Adipocyte (in vitro differentiated cells): ENCODE data around the gene LCN6.
A peak's percentile ranks its signal among the peaks of the same experiment; 100 is the strongest.
"Not testable (repeated sequence)": the region's sequence is repeated elsewhere in the genome, so short reads cannot be mapped to it uniquely, and the experiment has no call there.

Experiments used
- DNase-seq: peaks from one replicate; pipeline ENCODE4 v3.0.0-alpha.2; 2015; ENCODE audit warnings: low read depth
- H3K27me3 ChIP-seq: replicated peaks from 2 replicates; pipeline ENCODE4 v1.7.0; 2013; ENCODE audit warnings: mild to moderate bottlenecking, low read length, moderate library complexity; ENCODE audit not compliant: control insufficient read depth, insufficient read depth
- H3K36me3 ChIP-seq: 2 replicates; pipeline ENCODE4 v1.7.0; 2013; ENCODE audit warnings: low read length, mild to moderate bottlenecking, moderate library complexity; ENCODE audit not compliant: control insufficient read depth, insufficient read depth, severe bottlenecking
- H3K4me1 ChIP-seq: 2 replicates; pipeline ENCODE4 v1.7.0; 2013; ENCODE audit warnings: mild to moderate bottlenecking, low read length, moderate library complexity; ENCODE audit not compliant: control insufficient read depth, insufficient read depth
- H3K4me3 ChIP-seq: 2 replicates; pipeline ENCODE4 v1.7.0; 2013; ENCODE audit warnings: mild to moderate bottlenecking, low read length, moderate library complexity
- H3K9ac ChIP-seq: 2 replicates; pipeline ENCODE4 v1.7.0; 2013; ENCODE audit warnings: mild to moderate bottlenecking, low read length, moderate library complexity
- H3K9me3 ChIP-seq: 2 replicates; pipeline ENCODE4 v1.7.0; 2013; ENCODE audit warnings: mild to moderate bottlenecking, low read length, moderate library complexity; ENCODE audit not compliant: control insufficient read depth

The LCN6 gene, protein sequence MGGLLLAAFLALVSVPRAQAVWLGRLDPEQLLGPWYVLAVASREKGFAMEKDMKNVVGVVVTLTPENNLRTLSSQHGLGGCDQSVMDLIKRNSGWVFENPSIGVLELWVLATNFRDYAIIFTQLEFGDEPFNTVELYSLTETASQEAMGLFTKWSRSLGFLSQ

DNA sequence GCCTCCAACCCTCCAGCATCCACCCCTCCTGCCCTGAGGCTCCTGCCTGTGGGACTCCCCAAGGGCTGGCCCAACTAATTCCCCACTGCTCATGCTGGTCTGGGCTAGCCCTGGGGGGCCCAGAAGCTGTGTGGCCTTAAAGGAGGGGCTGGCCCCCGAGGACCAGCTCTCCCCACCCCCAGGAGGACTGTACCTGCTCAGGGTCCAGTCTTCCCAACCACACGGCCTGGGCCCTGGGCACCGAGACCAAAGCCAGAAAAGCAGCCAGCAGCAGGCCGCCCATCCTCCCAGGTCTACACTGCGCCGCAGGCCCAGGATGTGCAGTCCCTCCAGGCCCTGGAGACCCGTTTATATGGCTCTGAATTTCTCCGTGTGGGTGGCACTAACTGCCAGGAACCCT is at the start of gene LCN6:
Gene LCN6 (minus strand): TSS at position 325 of the 400 bp plus-strand sequence. CDS start 42 bp downstream, at position 283.
- no peak within 1 kb of the TSS for H3K4me3 ChIP-seq
- DNase-seq, result no peak
- H3K9ac ChIP-seq, result no peak within 1 kb of the TSS
- no peaks in the 10 kb centered on the region for H3K36me3 ChIP-seq
- H3K27me3 ChIP-seq, result peaks cover 9% of the 10 kb centered on the region
- peaks cover 20% of the 10 kb centered on the region for H3K9me3 ChIP-seq
- no peaks in the 10 kb centered on the region for H3K4me1 ChIP-seq

DNA sequence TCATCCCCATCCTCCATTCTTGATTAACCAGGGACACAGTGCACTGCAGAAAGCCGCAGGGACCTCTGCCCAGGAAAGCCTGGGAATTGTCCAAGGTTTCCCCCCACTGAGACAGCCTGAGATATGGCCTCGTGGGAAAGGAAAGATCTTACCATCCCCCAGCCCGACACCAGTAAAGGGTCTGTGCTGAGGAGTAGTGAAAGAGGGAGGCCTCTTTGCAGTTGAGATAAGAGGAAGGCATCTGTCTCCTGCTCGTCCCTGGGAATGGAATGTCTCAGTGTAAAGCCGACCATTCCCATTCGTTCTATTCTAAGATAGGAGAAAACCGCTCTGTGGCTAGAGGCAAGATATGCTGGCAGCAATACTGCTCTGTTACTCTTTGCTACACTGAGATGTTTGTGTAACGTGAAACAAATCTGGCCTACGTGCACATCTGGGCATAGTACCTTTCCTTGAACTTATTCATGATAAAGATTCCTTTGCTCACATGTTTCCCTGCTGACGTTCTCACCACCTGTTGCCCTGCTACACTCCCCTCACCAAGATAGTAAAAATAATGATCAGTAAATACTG is 48.5 kb upstream of the LCN6 start:
- not testable (repeated sequence) for H3K36me3 ChIP-seq, H3K9ac ChIP-seq, H3K9me3 ChIP-seq, H3K4me3 ChIP-seq
- DNase-seq, result peak; percentile 46
- H3K27me3 ChIP-seq, result peaks cover 11% of the 10 kb centered on the region
- peaks cover 26% of the 10 kb centered on the region for H3K4me1 ChIP-seq

DNA sequence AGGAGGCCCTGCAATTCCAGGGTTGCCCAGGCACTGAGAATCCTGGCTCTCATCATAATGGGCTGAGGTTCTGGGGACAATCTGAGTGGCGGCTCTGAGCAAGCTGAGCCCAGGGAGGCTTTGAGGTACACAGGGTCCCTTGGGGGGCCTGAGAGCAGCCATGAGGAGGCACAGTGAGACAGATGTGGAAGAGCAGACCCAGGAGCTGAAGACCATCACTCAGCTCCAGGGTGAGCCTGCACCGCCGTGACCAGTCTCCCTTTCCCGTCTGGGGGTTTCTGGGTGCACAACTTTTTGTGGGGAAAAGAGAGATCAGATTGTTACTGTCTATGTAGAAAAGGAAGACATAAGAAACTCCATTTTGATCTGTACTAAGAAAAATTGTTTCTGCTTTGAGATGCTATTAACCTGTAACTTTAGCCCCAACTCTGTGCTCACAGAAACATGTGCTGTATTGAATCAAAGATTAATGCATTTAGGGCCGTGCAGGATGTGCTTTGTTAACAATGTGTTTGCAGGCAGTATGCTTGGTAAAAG is 48.0 kb upstream of the LCN6 start, which contains the start of gene CCDC183:
Gene CCDC183 (plus strand): TSS at position 101 of the 537 bp plus-strand sequence. CDS start 60 bp downstream, at position 161.
- H3K27me3 ChIP-seq, result peaks cover 6% of the 10 kb centered on the region
- H3K36me3 ChIP-seq, result peaks cover 6% of the 10 kb centered on the region
- no peak within 1 kb of the TSS for H3K4me3 ChIP-seq
- DNase-seq, result no peak
- H3K4me1 ChIP-seq, result peaks cover 28% of the 10 kb centered on the region
- H3K9ac ChIP-seq, result peak within 1 kb of the TSS; percentile 9
- H3K9me3 ChIP-seq, result no peaks in the 10 kb centered on the region

DNA sequence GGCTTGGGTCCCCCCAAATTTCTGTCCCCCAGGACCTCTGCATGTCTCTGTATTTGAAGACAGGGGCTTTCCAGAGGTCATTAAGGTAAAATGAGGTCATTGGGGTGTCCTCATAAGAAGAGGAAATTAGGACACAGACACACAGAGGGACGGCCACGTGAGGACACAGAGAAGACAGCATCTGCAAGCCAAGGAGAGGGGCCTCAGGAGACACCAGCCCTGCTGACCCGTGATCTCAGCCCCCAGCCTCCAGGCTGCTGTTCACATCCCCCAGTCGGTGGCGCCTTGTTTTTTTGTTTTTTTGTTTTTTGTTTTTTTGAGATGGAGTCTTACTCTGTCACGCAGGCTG is 46.6 kb upstream of the LCN6 start:
- Histone ChIP-seq H3K9me3 (no peaks in the 10 kb centered on the region), H3K36me3 (peaks cover 6% of the 10 kb centered on the region), H3K4me1 (peaks cover 33% of the 10 kb centered on the region), H3K4me3 (no peak overlapping the region), H3K9ac (no peak overlapping the region), H3K27me3 (no peaks in the 10 kb centered on the region)
- DNase-seq, result no peak

DNA sequence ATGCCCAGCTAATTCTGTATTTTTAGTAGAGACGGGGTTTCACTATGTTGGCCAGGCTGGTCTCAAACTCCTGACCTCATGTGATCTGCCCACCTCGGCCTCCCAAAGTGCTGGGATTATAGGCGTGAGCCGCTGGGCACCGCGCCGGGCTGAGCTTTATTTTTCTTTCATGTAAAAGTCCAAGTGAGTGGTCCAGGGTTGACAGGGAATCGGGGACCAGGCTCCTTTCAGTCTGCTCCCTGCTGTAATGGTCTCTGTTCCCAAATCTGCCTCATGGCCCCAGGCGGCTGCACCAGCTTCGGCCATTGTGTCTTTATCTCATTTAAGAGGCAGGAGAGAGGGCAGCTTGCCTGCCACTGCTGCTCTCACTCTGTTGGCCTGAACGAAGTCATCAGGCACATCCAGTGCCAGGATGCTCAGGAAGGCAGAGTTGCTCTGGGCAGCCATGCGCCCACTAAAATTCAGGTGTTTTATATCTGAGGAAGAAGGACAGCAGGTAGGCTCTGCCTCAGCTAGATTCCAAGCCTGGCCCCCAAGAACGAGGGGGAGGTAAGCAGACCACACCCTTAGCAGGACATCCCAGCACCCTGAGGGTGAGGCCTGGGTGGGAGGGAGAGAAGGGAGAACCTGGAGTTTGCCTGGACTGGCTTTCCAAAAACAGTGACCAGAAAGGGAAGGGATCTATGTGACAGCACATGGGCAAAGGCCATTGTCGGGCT is 46.1 kb upstream of the LCN6 start:
- Histone ChIP-seq H3K9ac (no peak overlapping the region), H3K4me1 (peaks cover 33% of the 10 kb centered on the region), H3K9me3 (no peaks in the 10 kb centered on the region), H3K4me3 (no peak overlapping the region), H3K36me3 (peaks cover 6% of the 10 kb centered on the region), H3K27me3 (no peaks in the 10 kb centered on the region)
- DNase-seq, result no peak

DNA sequence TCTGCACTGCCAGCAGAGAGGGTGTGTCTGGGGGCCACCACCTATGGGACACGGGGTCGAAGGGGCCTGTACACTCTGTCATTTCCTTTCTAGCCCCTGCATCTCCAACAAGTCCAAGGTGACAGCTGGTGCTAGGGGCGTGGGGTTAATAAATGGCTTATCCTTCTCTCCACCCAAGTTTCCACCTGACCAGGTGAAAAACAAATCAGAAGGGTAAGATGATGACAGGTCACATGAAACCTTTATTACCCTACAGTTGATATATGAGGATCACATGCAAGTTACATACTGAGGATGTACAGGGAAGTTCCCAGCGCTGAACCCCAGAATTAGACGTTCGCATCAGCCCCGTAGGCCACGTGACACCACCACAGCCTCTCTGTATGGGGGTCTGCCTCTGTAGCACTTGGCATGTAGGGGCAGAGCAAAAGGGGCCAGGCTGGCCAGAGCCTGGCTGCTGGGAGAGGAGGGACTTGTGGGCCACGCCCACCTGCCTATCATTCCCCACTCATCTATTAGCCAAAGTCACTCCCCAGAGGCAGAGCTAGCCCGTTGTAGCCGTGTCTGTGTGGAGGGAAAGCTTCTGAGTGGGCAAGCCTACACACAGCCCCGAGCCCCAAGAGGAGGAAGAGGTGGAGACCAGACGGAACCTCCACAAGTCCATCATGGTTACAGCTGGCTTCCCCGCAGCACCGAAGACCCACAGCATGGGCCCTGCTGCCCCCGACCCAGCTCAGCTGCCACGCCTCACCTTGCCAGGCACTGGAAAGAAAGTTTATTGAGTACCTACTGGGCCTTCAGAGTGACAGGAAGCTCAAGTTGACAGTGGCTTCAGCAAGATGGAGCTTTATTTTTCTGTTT is 45.0 kb upstream of the LCN6 start:
- Histone ChIP-seq H3K27me3 (no peaks in the 10 kb centered on the region), H3K36me3 (peaks cover 6% of the 10 kb centered on the region), H3K4me1 (peaks cover 33% of the 10 kb centered on the region), H3K9me3 (no peaks in the 10 kb centered on the region), H3K4me3 (no peak overlapping the region), H3K9ac (no peak overlapping the region)
- peak; percentile 8 for DNase-seq

DNA sequence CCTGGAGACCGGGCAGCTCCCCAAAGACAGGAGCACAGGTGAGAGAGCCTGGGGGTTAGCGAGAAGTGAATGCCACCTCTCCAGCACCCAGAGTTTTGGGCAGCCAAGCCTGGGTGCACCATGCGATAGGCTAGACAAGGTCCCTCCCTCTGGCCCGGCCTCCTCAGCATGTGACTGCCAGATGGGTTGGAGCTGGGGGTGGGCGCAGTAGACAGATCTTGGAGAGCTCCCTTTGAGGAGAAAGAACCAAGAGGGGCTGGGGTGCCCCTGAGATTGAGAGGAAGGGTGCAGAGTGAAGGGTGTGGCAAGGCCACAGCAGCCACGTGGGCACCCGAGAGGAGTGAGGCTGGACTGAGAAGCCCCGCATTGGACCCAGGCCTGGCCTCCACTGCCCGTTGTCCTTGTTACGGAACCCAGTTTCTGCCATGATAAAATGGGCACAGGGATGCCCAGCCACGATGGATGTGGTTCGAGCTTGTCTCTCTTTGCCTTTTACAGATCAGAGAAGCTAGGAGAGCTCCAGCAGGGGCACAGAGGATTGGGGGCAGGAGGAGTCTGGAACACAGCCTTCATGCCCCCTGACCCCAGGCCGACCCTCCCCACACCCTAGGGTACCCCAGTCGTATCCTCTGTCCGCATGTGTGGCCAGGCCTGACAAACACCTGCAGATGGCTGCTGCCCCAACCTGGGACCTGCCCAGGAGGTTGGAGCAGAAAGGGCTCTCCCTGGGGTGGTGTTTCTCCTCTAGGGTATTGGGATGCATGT is 44.2 kb upstream of the LCN6 start:
- peak overlapping the region; percentile 95 for H3K9ac ChIP-seq
- peaks cover 6% of the 10 kb centered on the region for H3K36me3 ChIP-seq
- peak overlapping the region; percentile 96 for H3K4me3 ChIP-seq
- DNase-seq, result no peak
- no peaks in the 10 kb centered on the region for H3K27me3 ChIP-seq
- no peaks in the 10 kb centered on the region for H3K9me3 ChIP-seq
- H3K4me1 ChIP-seq, result peaks cover 33% of the 10 kb centered on the region

DNA sequence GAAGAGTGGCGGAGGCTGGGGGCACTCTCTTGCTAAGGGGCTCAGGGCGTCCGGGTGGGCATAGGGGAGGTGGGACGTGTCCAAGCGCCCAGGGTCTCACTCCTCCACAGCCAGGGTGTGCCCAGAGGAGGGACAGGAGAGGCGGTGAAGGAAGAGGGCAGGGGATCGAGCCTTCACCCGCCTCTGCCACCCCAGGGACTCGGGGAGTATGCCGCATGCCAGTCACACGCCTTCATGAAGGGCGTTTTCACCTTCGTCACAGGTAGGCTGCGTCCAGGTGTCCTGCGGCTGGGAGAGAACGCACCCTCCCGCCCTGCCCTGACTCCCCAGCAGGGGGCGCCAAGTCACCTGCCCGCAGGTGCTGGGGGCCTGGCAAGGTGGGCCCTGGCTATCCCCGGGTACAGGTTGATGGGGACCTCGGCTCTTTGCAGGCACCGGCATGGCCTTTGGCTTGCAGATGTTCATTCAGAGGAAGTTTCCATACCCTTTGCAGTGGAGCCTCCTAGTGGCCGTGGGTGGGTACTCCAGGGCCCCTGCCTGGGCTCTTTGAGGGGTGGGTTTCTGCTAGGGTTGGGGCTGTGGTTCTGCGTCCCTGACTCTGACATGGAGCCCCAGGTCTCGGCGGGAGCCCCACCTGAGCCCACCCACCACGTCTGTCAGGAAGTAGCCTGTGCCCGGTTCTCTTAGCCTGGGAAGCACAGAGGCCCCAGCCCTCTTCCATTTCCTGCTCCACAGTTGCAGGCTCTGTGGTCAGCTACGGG is 43.4 kb upstream of the LCN6 start:
- peak overlapping the region; percentile 95 for H3K9ac ChIP-seq
- peak overlapping the region; percentile 96 for H3K4me3 ChIP-seq
- peaks cover 27% of the 10 kb centered on the region for H3K4me1 ChIP-seq
- DNase-seq, result peak; percentile 53
- peaks cover 3% of the 10 kb centered on the region for H3K27me3 ChIP-seq
- no peaks in the 10 kb centered on the region for H3K9me3 ChIP-seq
- H3K36me3 ChIP-seq, result peaks cover 6% of the 10 kb centered on the region

DNA sequence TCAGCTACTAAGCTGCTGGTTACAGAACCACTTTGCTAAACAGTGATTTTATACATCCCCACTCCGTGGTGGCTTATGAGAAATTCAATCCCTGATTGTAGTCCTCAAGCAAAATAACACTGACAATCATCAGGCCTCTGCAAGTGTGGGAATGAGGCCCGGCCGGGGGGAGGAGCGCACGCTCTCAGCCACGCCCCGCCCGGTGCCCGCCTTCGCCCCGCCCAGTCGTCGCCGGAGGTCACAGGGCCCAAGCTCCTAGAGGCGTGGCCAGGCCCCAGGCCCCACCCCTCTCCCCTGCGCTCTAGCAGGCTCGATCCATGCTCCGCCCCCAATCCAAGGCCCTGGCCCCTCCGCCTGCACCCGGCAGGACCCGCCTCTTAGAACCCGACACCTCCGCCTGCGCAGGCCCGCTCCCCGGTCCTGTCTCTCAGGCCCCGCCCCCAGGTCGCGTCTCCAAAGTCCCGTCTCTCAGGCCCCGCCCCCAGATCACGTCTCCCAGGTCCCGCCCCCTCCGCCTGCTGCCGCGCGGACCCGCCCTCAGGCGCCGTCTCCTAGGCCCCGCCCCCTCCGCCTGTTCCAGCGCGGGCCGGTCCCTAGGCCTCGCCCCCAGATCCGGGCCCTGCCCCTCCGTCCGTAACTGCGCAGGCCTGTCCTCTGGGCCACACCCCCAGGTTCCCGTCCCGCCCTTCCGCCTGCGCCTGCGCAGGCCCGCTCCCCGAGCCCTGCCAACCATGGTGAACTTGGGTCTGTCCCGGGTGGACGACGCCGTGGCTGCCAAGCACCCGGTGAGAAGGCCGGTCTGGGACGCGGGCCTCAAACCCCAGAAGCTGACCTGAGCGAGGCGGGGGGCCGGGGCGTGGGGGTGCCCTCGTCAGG is 42.6 kb upstream of the LCN6 start, which contains the start of gene TMEM141:
Gene TMEM141 (plus strand): TSS at position 705 of the 876 bp plus-strand sequence. CDS start 27 bp downstream, at position 732.
- peak within 1 kb of the TSS; percentile 96 for H3K4me3 ChIP-seq
- H3K4me1 ChIP-seq, result peaks cover 19% of the 10 kb centered on the region
- peaks cover 6% of the 10 kb centered on the region for H3K36me3 ChIP-seq
- H3K27me3 ChIP-seq, result peaks cover 9% of the 10 kb centered on the region
- peak within 1 kb of the TSS; percentile 95 for H3K9ac ChIP-seq
- peak; percentile 100 for DNase-seq
- H3K9me3 ChIP-seq, result no peaks in the 10 kb centered on the region
